Measurements from ENCODE around the gene POLE.

- no peak for TF ChIP-seq CEBPB (IDR thresholded peaks at IDR 0.05)
- TF ChIP-seq TCF12 (IDR thresholded peaks at IDR 0.05; ENCODE audit: low read depth): no peak
- TF ChIP-seq EP300 (IDR thresholded peaks at IDR 0.05; ENCODE audit: borderline replicate concordance): no peak
- no peak for TF ChIP-seq TAF1 (IDR thresholded peaks at IDR 0.05; ENCODE audit: low read depth)
- no peak for TF ChIP-seq NFIC (IDR thresholded peaks at IDR 0.05)
- no peak for TF ChIP-seq EGR1 (IDR thresholded peaks at IDR 0.05)
Observed at GRCh38 chr12:132584429-132584828, 102.7 kb downstream of the POLE start.

All from Ishikawa (cell line).